Calu3 (cell line): Measurements from ENCODE around the gene SAMD10. TPM values are rescaled to one million over a fixed set of nuclear protein-coding genes. Genes with fewer than 3 reads are reported as not detected.
"Not testable (repeated sequence)": the region's sequence is repeated elsewhere in the genome, so short reads cannot be mapped to it uniquely, and the experiment has no call there.

Experiments
- BruUV-seq: library from RNA; stranded (reverse); fragments of 400-500 nt; replicated peaks from 2 replicates; lab custom pipeline; 2021; lab: Mats Ljungman, UMichigan
- CTCF ChIA-PET: fragments of 300-600 bp; sonication (Branson Sonifier 250); formaldehyde crosslinking; loops from one replicate; lab custom pipeline; 2022; ENCODE audit warnings: antibody characterized with exemption; lab: Charles Lee
- DNase-seq: peaks from one replicate; pipeline ENCODE4 v3.0.0; 2022
- H3K27ac Mint-ChIP-seq: one replicate; pipeline ENCODE4 v1.8.0; 2022; ENCODE audit warnings: mixed read lengths; ENCODE audit not compliant: unreplicated experiment
- H3K27me3 Mint-ChIP-seq: one replicate; pipeline ENCODE4 v1.8.0; 2022; ENCODE audit warnings: mixed read lengths; ENCODE audit not compliant: unreplicated experiment
- H3K36me3 Mint-ChIP-seq: one replicate; pipeline ENCODE4 v1.8.0; 2022; ENCODE audit warnings: mild to moderate bottlenecking, moderate library complexity, mixed read lengths; ENCODE audit not compliant: insufficient read depth, unreplicated experiment
- H3K4me1 Mint-ChIP-seq: one replicate; pipeline ENCODE4 v1.8.0; 2022; ENCODE audit warnings: mild to moderate bottlenecking, low read depth, mixed read lengths; ENCODE audit not compliant: unreplicated experiment
- H3K4me3 Mint-ChIP-seq: one replicate; pipeline ENCODE4 v1.8.0; 2022; ENCODE audit warnings: mild to moderate bottlenecking, low read depth, moderate library complexity, mixed read lengths; ENCODE audit not compliant: unreplicated experiment
- H3K9me3 Mint-ChIP-seq: one replicate; pipeline ENCODE4 v1.8.0; 2022; ENCODE audit warnings: low read depth, mixed read lengths; ENCODE audit not compliant: unreplicated experiment
- CTCF ChIP-seq: fragments of 200-600 bp; IDR thresholded peaks from one replicate; pipeline ENCODE4 v1.8.0; 2022; ENCODE audit warnings: antibody characterized with exemption; ENCODE audit not compliant: unreplicated experiment
- intact Hi-C: fragments of 100-400 bp; cut with micrococcal nuclease; formaldehyde crosslinking; loops from one replicate; pipeline ENCODE4 v1.10.0; 2022; ENCODE audit not compliant: unreplicated experiment
- total RNA-seq: library from RNA; stranded (reverse); gene quantifications from 2 replicates; pipeline ENCODE4 v1.2.3, GENCODE V29; 2022

SAMD10 gene
- total RNA-seq, 1 experiment from 2014 or later, result 23.6 TPM

- intact Hi-C loops, result no loop called here
- Mint-ChIP-seq H3K27ac (no peak overlapping the region), H3K27me3 (no peaks in the 10 kb centered on the region), H3K9me3 (no peaks in the 10 kb centered on the region), H3K4me3 (no peak overlapping the region), H3K4me1 (no peaks in the 10 kb centered on the region), H3K36me3 (peaks cover 72% of the 10 kb centered on the region)
- CTCF ChIA-PET, result no interaction called here
- no TSS peak for BruUV-seq
- no peak for TF ChIP-seq CTCF
- no peak for DNase-seq
These were observed 43.4 kb upstream of the SAMD10 start for GRCh38 chr20:64022671-64023360.

DNA sequence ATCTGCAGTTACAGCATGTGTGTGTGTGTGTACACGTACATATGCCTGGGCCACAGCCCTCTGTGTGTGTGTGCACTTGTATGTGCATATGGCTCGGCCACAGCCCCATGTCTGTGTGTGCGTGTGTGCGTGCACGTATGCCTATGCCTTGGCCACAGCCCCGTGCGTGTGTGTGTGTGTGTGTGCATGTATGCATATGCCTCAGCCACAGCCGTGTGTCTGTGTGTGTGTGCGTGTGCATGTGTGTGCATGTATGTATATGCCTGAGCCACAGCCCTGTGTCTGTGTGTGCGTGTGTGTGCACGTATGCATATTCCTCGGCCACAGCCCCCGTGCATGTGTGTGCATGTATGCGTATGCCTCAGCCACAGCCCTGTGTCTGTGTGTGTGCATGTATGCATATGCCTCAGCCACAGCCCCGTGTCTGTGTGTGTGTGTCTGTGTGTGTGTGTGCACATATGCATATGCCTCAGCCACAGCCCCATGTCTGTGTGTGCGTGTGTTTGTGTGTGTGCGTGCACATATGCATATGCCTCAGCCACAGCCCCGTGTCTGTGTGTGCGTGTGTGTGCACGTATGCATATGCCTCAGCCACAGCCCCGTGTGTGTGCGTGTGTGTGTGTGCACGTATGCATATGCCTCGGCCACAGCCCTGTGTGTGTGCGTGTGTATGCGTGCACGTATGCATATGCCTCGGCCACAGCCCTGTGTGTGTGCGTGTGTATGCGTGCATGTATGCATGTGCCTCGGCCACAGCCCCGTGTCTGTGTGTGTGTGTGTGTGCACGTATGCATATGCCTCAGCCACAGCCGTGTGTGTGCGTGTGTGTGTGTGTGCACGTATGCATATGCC, 41.9 kb upstream of the SAMD10 start:
- H3K4me1 Mint-ChIP-seq, result no peaks in the 10 kb centered on the region
- H3K4me3 Mint-ChIP-seq, result no peak overlapping the region
- H3K27me3 Mint-ChIP-seq, result no peaks in the 10 kb centered on the region
- no peaks in the 10 kb centered on the region for H3K9me3 Mint-ChIP-seq
- H3K36me3 Mint-ChIP-seq, result peaks cover 70% of the 10 kb centered on the region
- CTCF ChIA-PET, result no interaction called here
- TF ChIP-seq CTCF, result no peak
- no TSS peak for BruUV-seq
- DNase-seq, result no peak
- intact Hi-C loops, result no loop called here
- no peak overlapping the region for H3K27ac Mint-ChIP-seq

DNA sequence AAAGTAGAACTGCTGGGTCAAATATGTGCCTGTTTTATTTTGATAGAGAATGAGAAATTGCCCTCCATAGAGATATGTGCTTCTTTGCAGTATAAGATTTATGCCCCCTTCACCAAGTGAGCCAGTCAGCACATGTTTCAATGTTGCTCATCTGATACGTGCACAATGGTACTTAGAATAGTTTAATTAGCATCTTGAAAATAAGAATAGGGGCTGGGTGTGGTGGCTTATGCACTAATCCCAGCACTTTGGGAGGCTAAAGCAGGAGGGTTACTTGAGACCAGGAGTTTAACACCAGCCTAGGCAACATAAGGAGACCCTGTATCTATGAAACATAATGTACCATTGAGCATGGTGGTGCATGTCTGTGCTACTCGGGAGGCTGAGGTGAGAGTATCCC, 36.2 kb upstream of the SAMD10 start:
- H3K27ac Mint-ChIP-seq, result no peak overlapping the region
- CTCF ChIA-PET, result no interaction called here
- DNase-seq, result no peak
- H3K4me1 Mint-ChIP-seq, result no peaks in the 10 kb centered on the region
- no peak for TF ChIP-seq CTCF
- BruUV-seq, result no TSS peak
- peaks cover 59% of the 10 kb centered on the region for H3K36me3 Mint-ChIP-seq
- H3K4me3 Mint-ChIP-seq, result no peak overlapping the region
- no peaks in the 10 kb centered on the region for H3K27me3 Mint-ChIP-seq
- intact Hi-C loops, result no loop called here
- H3K9me3 Mint-ChIP-seq, result no peaks in the 10 kb centered on the region

GRCh38 chr20:64012385-64013154, 33.1 kb upstream of the SAMD10 start:
- CTCF ChIA-PET, H3K9me3 Mint-ChIP-seq, H3K27ac Mint-ChIP-seq, H3K27me3 Mint-ChIP-seq, intact Hi-C loops, H3K4me3 Mint-ChIP-seq, H3K4me1 Mint-ChIP-seq, BruUV-seq, DNase-seq: not testable (repeated sequence)
- peaks cover 60% of the 10 kb centered on the region for H3K36me3 Mint-ChIP-seq
